H1 (cell line): ENCODE measurements around the gene LTBP3. TPM values are rescaled to one million over a fixed set of nuclear protein-coding genes. Genes with fewer than 3 reads are reported as not detected.
"Not testable (repeated sequence)": the region's sequence is repeated elsewhere in the genome, so short reads cannot be mapped to it uniquely, and the experiment has no call there.

Source experiments
- CTCF ChIA-PET: fragments of 300-600 bp; sonication (Branson Sonifier 250); formaldehyde crosslinking; loops from one replicate; lab custom pipeline; 2021; ENCODE audit not compliant: partially characterized antibody; lab: Charles Lee
- POLR2A ChIA-PET: fragments of 300-600 bp; sonication (Branson Sonifier 250); formaldehyde crosslinking; loops from one replicate; lab custom pipeline; 2021; ENCODE audit warnings: inconsistent platforms; ENCODE audit not compliant: partially characterized antibody; lab: Charles Lee
- DNase-seq, 2 experiments: peaks; one replicate each; pipeline versions ENCODE4 v3.0.0 to v3.0.0-alpha.2; 2010 to 2022; ENCODE audit warnings: low spot score in 2 of 2, low read depth in 1 of 2, mixed read lengths in 1 of 2
- FAIRE-seq: peaks from 2 replicates; lab custom pipeline; 2011; peaks lifted over from hg19 to GRCh38; lab: Jason Lieb, UNC
- H2AFZ ChIP-seq: 2 replicates; pipeline ENCODE4 v1.8.1; 2012; ENCODE audit warnings: low read length, inconsistent platforms
- H2AK5ac ChIP-seq: 2 replicates; pipeline ENCODE4 v1.6.1; 2013; ENCODE audit warnings: low read depth, low read length
- H2BK120ac ChIP-seq: replicated peaks from 2 replicates; pipeline ENCODE3; 2013; ENCODE audit warnings: low read depth, low read length, inconsistent platforms
- H2BK12ac ChIP-seq: 2 replicates; pipeline ENCODE4 v1.6.1; 2013; ENCODE audit warnings: low read depth, low read length
- H2BK15ac ChIP-seq: 2 replicates; pipeline ENCODE4 v1.6.1; 2013; ENCODE audit warnings: low read length
- H2BK20ac ChIP-seq: 2 replicates; pipeline ENCODE4 v1.6.1; 2013; ENCODE audit warnings: low read length
- H2BK5ac ChIP-seq: 2 replicates; pipeline ENCODE4 v1.6.1; 2013; ENCODE audit warnings: low read depth, low read length
- H3K14ac ChIP-seq: 2 replicates; pipeline ENCODE4 v1.6.1; 2013; ENCODE audit warnings: inconsistent platforms; ENCODE audit not compliant: insufficient read length
- H3K18ac ChIP-seq: 2 replicates; pipeline ENCODE4 v1.6.1; 2013; ENCODE audit warnings: low read length; ENCODE audit errors: extremely low read depth
- H3K23ac ChIP-seq: 2 replicates; pipeline ENCODE4 v1.6.1; 2013; ENCODE audit warnings: inconsistent platforms; ENCODE audit not compliant: insufficient read length
- H3K23me2 ChIP-seq: 2 replicates; pipeline ENCODE4 v1.6.1; 2013; ENCODE audit warnings: low read depth, low read length
- H3K27ac ChIP-seq: 2 replicates; pipeline ENCODE4 v1.6.1; 2011; ENCODE audit warnings: low read depth, low read length, inconsistent platforms
- H3K27me3 ChIP-seq, 4 experiments: replicated peaks in 1 of 4; 1 replicate in 1 of 4; 2 replicates in 3 of 4; pipeline versions ENCODE4 v1.6.1 to v1.8.1; 2011 to 2013; ENCODE audit warnings: low read length in 3 of 4, mild to moderate bottlenecking in 3 of 4, inconsistent platforms in 2 of 4, mixed read lengths in 2 of 4, moderate library complexity in 1 of 4; ENCODE audit not compliant: control insufficient read depth in 3 of 4, insufficient read depth in 3 of 4; ENCODE audit errors: extremely low read depth in 1 of 4
- H3K36me3 ChIP-seq, 4 experiments: 2 replicates each; pipeline versions ENCODE4 v1.6.1 to v1.8.1; 2011 to 2013; ENCODE audit warnings: mild to moderate bottlenecking in 4 of 4, low read length in 3 of 4, moderate library complexity in 2 of 4, control low read depth in 1 of 4, inconsistent platforms in 1 of 4; ENCODE audit not compliant: insufficient read depth in 4 of 4, control insufficient read depth in 2 of 4
- H3K4ac ChIP-seq: replicated peaks from 2 replicates; pipeline ENCODE3; 2013; ENCODE audit warnings: low read length, low read depth, mixed read lengths, inconsistent platforms; ENCODE audit not compliant: insufficient read length
- H3K4me1 ChIP-seq, 4 experiments: replicated peaks in 1 of 4; 1 replicate in 1 of 4; 2 replicates in 3 of 4; pipeline versions ENCODE4 v1.6.1 to v1.8.1; 2011 to 2013; ENCODE audit warnings: low read length in 3 of 4, inconsistent platforms in 2 of 4, mixed read lengths in 1 of 4; ENCODE audit not compliant: insufficient read depth in 4 of 4, control insufficient read depth in 3 of 4
- H3K4me2 ChIP-seq, 2 experiments: 2 replicates each; pipeline versions ENCODE4 v1.6.1 to v1.8.1; 2011 to 2013; ENCODE audit warnings: low read depth in 2 of 2, low read length in 2 of 2, control low read depth in 1 of 2, inconsistent platforms in 1 of 2, mild to moderate bottlenecking in 1 of 2; ENCODE audit not compliant: insufficient read depth in 1 of 2
- H3K4me3 ChIP-seq, 4 experiments: fragments of 200-600, 300-600 bp in 1 of 4; sonication (generic), shearing (Covaris generic), sonication (Bioruptor Twin) in 1 of 4; 2 replicates each; pipeline versions ENCODE4 v1.5.1 to v1.8.1; 2011 to 2016; ENCODE audit warnings: low read length in 4 of 4, low read depth in 3 of 4, control low read depth in 2 of 4, inconsistent platforms in 2 of 4, mild to moderate bottlenecking in 2 of 4, mixed read lengths in 1 of 4, moderate library complexity in 1 of 4; ENCODE audit not compliant: insufficient read depth in 2 of 4; ENCODE audit errors: extremely low read depth in 1 of 4
- H3K56ac ChIP-seq: replicated peaks from 2 replicates; pipeline ENCODE3; 2013; ENCODE audit warnings: low read depth, mild to moderate bottlenecking, mixed read lengths, low read length, inconsistent platforms; ENCODE audit not compliant: insufficient read length
- H3K79me1 ChIP-seq: 2 replicates; pipeline ENCODE4 v1.6.1; 2013; ENCODE audit warnings: low read depth, low read length, control low read depth
- H3K79me2 ChIP-seq, 2 experiments: 2 replicates each; pipeline versions ENCODE4 v1.6.1 to v1.8.1; 2012 to 2013; ENCODE audit warnings: low read length in 2 of 2, mild to moderate bottlenecking in 2 of 2, inconsistent platforms in 1 of 2; ENCODE audit not compliant: insufficient read depth in 2 of 2, control insufficient read depth in 1 of 2
- H3K9ac ChIP-seq, 4 experiments: replicated peaks in 1 of 4; 1 replicate in 1 of 4; 2 replicates in 3 of 4; pipeline versions ENCODE4 v1.6.1 to v1.8.1; 2011 to 2013; ENCODE audit warnings: low read depth in 3 of 4, low read length in 3 of 4, control low read depth in 2 of 4, mild to moderate bottlenecking in 2 of 4, moderate library complexity in 2 of 4, inconsistent platforms in 1 of 4; ENCODE audit errors: extremely low read depth in 1 of 4
- H3K9me3 ChIP-seq, 2 experiments: 2 replicates each; pipeline versions ENCODE4 v1.6.1 to v1.8.1; 2012 to 2013; ENCODE audit warnings: mild to moderate bottlenecking in 2 of 2, moderate library complexity in 2 of 2, control low read depth in 1 of 2, inconsistent platforms in 1 of 2, low read depth in 1 of 2, low read length in 1 of 2, mixed read lengths in 1 of 2; ENCODE audit not compliant: insufficient read depth in 2 of 2
- H4K20me1 ChIP-seq, 2 experiments: replicated peaks in 1 of 2; 2 replicates each; pipeline versions ENCODE3 to v1.8.1; 2011 to 2013; ENCODE audit warnings: inconsistent platforms in 2 of 2, low read length in 2 of 2, mild to moderate bottlenecking in 1 of 2; ENCODE audit not compliant: insufficient read depth in 2 of 2, control insufficient read depth in 1 of 2
- H4K5ac ChIP-seq: 2 replicates; pipeline ENCODE4 v1.6.1; 2013; ENCODE audit warnings: low read length, low read depth, mixed read lengths, inconsistent platforms; ENCODE audit not compliant: insufficient read length
- H4K8ac ChIP-seq: 2 replicates; pipeline ENCODE4 v1.8.0; 2013; ENCODE audit warnings: mild to moderate bottlenecking, moderate library complexity, low read length, inconsistent platforms; ENCODE audit not compliant: insufficient read depth; ENCODE audit errors: extremely low read depth
- H4K91ac ChIP-seq: replicated peaks from 2 replicates; pipeline ENCODE3; 2013; ENCODE audit warnings: low read length, mixed read lengths, inconsistent platforms; ENCODE audit not compliant: insufficient read length
- WGBS, 2 experiments: shearing (Covaris generic) in 1 of 2; methylation state at CpG; one replicate each; pipeline versions ENCODE4 v1.1.6 to v1.1.7; 2013 to 2015; ENCODE audit warnings: low lambda C conversion rate in 2 of 2, mixed read lengths in 2 of 2, inconsistent platforms in 1 of 2, low coverage in 1 of 2, missing lambda C conversion rate in 1 of 2; ENCODE audit not compliant: insufficient replicate concordance in 2 of 2, insufficient coverage in 1 of 2, insufficient read length in 1 of 2; ENCODE audit errors: extremely low coverage in 1 of 2, missing lambda C conversion rate in 1 of 2; 5-methylcytosine and 5-hydroxymethylcytosine counted together
- polyA plus RNA-seq, 7 experiments: library from polyadenylated mRNA; depleted of rRNA in 3 of 7; stranded (reverse) in 5 of 7; unstranded in 2 of 7; fragments of >200 nt in 5 of 7; fragments of 200-250 nt in 2 of 7; gene quantifications; 1 replicate in 5 of 7; 2 replicates in 1 of 7; 4 replicates in 1 of 7; pipeline versions ENCODE4 v1.2.1 to v1.2.3, GENCODE V29; 2011 to 2013; ENCODE audit warnings: missing spikeins in 2 of 7, mixed read lengths in 2 of 7
- total RNA-seq: library from RNA; stranded (reverse); fragmentation: NEBNext Ultra II Directional; extraction: Animal tissue kit (Norgen Biotek cat#: 25700); gene quantifications from 2 replicates; pipeline ENCODE4 v1.2.1, GENCODE V29; 2021

Gene LTBP3
- total and polyA plus RNA-seq, 2 of the 8 experiments (the other 6 are each of a cell fraction or from before 2014, with no cell fraction given) = 12.8 to 17.8 TPM

DNA sequence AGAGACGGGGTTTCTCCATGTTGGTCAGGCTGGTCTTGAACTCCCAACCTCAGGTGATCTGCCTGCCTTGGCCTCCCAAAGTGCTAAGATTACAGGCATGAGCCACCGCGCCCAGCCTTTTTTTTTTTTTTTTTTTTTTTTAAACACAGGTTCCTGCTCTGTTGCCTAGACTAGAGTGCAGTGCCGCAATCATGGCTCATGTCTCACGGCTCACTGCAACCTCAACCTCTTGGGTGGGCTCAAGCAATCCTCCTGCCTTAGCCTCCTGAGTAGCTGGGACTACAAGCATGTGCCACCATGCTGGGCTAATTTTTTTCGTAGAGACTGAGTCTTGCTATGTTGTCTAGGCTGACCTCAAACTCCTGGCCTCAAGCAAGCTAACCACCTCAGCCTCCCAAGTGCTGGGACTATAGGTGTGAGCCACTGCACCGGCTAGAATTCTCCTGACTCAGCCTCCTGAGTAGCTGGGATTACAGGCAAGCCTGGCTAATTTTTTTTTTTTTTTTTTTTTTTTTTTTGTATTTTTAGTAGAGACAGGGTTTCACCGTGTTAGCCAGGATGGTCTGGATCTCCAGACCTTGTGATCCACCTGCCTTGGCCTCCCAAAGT lies 39.1 kb downstream of the LTBP3 start:
- POLR2A ChIA-PET = interaction anchor here (1.8 to 28.1 kb wide), 2 partner anchors 15 to 24 kb away, joined by 4 to 1569 read pairs; partner anchors contain the start of gene MALAT1
- FAIRE-seq = not testable (repeated sequence)

More for the DNA sequence above, 39.1 kb downstream of the LTBP3 start:
- H3K27ac ChIP-seq, H3K9me3 ChIP-seq, H2BK15ac ChIP-seq, H2AK5ac ChIP-seq, H3K4me3 ChIP-seq, DNase-seq, H3K79me2 ChIP-seq, H4K20me1 ChIP-seq, H2BK12ac ChIP-seq, H3K9ac ChIP-seq, H3K4me1 ChIP-seq, H3K56ac ChIP-seq, H3K27me3 ChIP-seq, H3K23ac ChIP-seq, H3K36me3 ChIP-seq, H2BK5ac ChIP-seq, H2BK20ac ChIP-seq, H2AFZ ChIP-seq, CTCF ChIA-PET, H3K79me1 ChIP-seq, H4K5ac ChIP-seq, H4K8ac ChIP-seq, H4K91ac ChIP-seq, H2BK120ac ChIP-seq, H3K18ac ChIP-seq, H3K4ac ChIP-seq, H3K4me2 ChIP-seq, H3K23me2 ChIP-seq, H3K14ac ChIP-seq: not testable (repeated sequence)
- 94% methylated on average over 5 of the region's 8 CpGs; no CpG with 5 or more reads in 1 of the 2 experiments for WGBS, 2 experiments
